GM15510 (cell line): ENCODE measurements around the gene ZNF827.

ENCODE experiments used
- POLR2A ChIP-seq: IDR thresholded peaks from 3 replicates; pipeline ENCODE4 v1.6.1; 2011; ENCODE audit warnings: borderline replicate concordance; ENCODE audit not compliant: insufficient read length; ENCODE audit errors: extremely low read depth

Gene ZNF827

DNA sequence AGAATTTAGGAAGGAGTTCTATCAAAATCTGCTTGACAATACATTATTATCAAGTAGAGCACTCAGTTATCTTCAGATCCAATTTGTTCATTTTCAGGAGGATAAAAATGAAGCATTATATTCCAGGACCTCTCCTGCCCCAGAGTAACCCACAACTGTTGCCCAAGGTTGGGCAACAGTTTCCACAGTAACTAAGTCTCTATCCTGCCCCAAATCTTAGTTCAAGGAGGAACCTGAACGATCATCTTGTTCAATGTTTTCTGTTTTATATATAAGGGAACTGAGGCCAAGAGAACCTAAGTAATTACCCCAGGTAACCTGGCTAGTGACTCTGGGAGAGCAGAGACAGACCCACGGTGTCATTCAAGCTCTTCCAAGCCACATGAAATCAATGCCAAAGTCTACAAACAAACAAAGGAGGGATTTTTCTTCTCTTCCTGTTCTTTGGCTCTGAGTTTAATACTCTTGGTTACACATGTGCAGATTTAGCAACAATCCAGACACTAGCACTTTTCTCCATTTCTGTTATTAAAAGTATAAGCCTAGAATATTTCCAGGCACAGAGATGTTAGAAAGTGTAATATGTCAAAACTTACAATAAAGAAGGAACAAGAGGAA is 153.1 kb downstream of the ZNF827 start:
- TF ChIP-seq POLR2A, result no peak

DNA sequence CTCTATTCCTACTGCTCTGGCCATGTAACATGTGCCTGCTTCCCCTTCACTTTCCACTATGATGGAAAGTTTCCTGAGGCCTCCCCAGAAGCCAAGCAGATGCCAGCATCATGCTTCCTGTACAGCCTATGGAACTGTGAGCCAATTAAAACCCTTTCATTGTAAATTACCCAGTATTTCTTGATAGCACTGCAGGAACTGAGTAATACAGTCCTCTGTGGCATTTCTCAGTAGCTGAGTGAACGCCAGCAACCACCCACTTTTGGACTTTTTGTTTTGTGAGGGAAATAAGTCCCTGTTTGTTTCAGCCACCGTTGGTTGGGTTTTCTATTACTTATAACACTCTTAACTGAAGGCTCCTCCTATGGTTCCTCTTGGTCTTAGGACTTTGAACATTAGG is 154.6 kb downstream of the ZNF827 start:
- TF ChIP-seq POLR2A, result no peak

DNA sequence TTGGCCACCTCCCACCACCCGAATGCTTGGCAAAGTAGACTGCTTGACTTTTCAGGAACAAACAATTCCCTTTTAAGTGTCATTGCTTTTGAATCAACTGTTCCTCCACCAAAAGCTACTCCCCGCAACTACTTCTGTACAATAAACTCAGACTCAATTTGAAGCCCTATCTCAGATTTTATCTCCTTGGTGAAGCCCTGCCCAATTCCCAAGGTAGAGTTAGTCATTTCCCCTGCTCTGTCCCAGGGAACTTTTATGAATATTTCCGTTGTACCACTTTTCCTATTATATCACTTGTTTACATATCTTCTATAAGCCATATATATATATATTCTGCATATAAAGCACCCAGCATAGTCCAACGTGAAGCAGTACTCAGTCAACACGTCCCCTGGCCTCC is 155.9 kb downstream of the ZNF827 start:
- TF ChIP-seq POLR2A, result no peak

DNA sequence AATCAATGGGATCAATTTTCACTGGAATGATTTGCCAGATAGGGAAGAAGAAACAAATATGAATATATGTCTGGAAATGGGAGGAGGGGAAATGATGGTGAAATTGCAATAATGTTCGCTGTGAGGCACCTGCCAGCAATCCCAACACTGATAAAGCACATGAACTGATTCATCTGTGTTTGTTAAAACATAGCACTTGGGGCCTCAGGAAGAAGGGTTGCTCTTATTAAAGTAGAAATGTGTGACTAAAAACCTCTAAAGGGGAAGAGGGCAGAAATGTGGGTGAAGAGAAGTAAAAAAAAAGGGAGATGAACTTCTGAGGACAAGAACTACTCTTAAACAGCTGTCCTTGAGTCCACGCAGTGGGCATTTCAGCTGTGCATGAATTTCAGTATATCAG is 157.3 kb downstream of the ZNF827 start:
- no peak for TF ChIP-seq POLR2A

DNA sequence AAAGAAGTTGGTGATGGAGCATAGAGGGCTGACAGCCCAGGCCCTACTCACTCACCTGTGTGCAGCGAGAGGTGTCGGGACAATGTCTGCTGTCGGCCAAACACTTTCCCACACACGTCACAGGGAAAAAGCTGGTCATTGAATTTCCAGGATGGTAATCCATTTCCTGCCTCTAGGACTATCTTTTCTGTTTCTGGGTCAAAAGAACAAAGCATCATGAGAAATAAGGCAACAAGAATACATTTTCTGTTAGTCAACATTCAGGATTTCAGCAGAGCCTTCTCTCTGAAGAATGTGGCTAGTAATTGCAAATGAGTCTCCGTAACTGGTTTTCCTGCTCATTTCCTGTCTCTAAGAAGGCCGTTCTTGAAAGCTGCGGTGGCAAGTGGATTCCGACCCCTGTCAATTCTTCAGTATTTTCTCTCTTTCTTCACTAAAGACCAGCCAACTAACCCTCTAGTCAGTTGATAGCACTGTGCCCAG is 159.3 kb downstream of the ZNF827 start:
- no peak for TF ChIP-seq POLR2A

DNA sequence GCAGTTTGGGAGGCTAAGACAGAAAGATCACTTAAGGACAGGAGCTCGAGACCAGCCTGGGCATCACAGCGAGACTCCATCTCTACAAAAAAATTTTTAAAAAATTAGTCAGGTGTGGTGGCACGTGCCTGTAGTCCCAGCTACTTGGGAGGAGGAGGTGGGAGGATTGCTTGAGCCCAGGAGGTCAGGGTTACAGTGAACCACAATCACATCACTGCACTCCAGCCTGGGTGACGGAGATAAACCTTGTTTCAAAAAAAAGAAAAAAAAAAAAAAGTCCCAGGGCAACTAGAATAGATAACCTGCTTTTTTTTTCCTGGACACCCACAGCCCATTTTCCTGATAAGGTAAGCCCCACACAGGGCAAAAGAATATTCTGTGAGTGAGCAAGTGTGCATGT is 162.4 kb downstream of the ZNF827 start:
- TF ChIP-seq POLR2A, result no peak

DNA sequence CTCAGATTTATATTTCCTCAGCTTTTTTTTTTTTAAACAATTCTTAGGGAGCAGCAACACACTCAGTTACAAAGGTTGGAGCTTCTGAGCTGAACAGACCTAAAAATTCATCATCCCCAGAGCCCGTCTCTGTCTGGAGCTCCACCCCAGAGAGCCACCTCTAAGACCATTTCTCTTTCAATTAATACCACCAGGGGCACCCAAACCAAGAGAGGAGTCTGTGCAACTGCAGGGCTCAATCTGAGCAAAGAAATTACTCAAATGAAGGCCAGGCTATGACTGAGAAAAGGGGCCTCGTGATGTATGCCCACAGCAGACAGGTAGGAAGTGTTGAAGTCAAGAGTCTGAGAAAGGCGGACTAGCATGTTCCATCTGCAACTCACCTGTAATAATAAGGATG is 163.2 kb downstream of the ZNF827 start:
- TF ChIP-seq POLR2A, result no peak

DNA sequence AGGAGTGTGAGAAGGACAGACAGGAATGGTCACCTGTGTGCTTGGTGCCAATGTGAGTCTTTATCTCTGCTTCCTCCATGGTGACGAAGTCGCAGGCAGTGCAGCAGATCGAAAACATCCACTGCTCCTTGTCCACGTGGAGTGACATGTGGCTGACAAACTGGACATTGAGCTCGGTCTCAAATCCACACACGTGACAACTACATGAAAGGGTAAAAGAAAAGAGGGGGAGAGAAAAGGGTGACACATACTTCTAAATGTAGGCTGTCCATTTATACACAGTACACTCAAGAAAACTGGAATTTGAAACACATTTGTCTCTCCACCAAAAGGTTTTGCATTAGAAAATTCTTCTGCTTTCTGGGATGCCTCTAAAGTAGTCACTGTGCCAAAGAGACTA is 164.2 kb downstream of the ZNF827 start:
- no peak for TF ChIP-seq POLR2A

DNA sequence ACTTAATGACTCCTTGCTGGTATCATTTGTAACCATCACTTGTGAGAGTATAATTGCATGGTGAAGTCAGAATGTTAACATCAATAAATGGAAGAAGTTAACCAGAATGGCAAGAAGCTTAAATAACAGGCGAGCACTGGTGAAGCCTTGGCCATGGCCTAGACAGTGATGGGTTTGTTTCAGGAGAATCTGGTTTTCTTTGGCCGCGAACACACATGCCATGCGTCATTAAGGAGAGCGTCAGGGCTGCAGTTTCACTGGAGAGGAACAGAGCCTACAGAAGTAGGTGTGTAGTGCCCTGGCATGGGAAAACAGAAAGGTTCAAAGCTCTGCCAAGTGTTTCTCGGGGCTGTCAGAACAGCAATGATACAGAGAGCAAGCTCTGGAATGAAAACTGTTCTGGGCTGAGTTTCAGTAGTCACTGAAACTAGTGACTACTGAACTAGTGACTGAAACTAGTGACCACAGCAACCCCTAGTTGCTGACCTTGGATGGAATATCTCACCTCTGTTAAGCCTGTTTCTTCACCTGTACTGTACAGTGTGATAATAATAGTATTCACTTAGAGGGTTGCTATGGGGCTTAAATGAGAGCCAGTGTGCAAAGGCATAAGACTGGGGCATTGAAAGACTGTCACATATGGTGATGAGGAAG is 164.9 kb downstream of the ZNF827 start:
- no peak for TF ChIP-seq POLR2A

DNA sequence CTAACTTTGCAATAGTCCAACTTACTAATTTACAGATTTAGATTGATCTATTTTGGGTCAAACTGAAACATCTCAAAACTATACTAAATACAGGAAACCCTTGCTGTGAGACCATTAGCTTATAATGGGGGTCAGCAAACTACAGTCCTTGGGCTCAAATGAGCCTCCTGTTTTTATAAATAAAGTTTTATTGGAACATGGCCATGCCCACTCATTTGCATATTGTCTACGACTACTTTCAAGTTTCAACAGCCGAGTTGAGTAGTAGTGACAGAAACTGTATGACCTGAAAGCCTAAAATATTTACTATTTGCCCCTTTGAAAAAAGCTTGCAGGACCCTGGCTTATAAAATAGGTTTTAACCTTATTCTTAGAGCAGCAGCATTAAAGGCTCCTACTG is 166.3 kb downstream of the ZNF827 start:
- no peak for TF ChIP-seq POLR2A

DNA sequence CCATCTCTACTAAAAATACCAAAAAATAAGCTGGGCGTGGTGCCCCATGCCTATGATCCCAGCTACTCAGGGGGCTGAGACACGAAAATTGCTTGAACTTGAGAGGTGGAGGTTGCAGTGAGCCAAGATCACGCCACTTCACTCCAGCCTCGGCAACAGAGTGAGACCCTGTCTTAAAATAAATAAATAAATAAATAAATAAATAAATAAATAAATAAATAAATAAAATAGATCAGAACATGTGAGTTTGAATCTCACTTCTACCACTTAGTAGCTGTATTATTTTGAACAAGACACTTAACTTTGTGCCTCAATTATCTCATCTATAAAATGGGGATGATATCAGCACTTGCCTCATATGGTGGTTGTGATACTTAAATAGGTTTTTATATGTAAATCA is 168.5 kb downstream of the ZNF827 start:
- no peak for TF ChIP-seq POLR2A

DNA sequence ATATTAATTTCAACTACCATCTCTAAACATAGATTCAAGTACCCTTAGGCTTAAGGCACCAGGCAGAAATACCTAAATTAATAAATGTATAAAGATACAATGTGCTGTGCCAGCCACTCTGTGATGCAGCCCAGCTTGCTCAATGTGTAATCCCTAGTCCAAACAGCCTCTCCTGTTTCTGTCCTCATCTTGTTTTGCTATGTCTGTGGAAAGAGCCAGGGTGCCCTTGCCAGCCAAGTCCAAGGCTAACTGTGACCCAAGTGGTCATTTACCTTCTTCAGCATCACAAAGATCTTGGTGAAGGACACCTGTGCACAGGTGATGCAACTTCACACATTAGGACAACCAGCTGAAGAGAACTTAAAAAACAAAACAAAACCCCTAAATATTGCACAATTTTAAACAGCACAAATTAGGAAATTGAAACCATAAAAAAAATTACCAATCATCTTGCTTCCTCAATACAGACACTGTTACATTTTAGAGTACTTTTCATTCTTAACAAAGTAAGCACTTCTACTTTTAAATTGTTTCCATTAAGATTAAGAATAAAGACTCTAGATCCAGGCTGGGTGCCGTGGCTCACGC is 169.1 kb downstream of the ZNF827 start:
- no peak for TF ChIP-seq POLR2A

DNA sequence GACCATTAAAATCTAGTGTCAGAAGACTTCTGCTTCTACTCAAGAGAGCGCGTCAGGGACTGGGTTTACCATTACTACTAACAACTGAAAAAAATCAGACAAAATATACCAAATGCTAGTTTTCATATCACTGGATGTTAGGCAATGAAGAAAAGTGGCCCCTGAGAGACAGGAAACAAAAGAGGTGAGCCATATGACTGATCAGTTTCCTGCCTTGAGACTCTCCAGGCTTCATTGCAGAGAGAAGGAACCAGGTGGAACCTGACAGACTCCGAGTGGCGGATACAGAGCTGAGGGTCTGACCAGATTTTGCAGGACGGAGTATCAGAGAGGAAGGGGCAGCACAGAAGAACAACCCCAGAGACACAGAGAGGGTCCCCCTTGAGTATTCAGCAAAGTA is 172.3 kb downstream of the ZNF827 start:
- TF ChIP-seq POLR2A, result no peak

DNA sequence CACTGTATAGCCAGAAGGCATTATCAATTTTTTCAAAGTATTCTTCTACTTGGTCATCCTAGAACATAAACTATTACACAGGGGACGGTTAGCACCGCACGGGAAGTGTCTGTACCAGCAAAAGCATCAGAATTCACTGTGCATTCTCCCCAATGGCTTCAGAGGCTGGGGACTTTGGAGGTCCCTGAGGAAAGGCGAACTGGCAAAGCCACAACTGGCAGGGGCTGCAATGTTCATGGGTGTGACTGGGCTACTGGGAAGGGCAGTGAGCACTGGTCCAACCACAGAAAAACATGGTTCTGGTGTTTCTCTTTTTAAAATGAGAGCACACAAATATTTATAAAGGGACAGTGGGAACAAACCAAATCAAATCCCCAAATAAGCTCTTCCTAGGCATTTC is 175.2 kb downstream of the ZNF827 start:
- no peak for TF ChIP-seq POLR2A

DNA sequence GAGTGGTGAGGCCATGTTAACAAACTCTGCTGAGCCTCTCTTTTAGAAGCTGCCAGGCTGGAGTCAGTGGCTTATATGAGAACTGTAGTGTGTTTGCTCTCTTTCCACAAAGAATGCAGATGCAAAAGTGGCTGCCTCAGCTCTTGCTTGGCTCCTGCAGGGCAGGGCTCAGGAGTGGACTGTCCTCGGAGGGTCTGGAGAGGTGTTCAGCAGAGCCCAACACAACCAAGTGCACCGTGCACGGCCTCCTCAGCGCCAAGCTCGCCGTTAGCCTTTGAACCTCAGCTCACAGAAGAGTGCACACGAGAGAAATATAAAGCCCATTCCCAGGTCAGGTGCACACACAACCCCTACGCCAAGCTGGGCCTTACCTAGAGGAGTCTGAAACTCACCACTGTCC is 175.9 kb downstream of the ZNF827 start:
- TF ChIP-seq POLR2A, result no peak
